H9 (cell line): ENCODE measurements around the gene ERP29. TPM values are rescaled to one million over a fixed set of nuclear protein-coding genes. Genes with fewer than 3 reads are reported as not detected.

Source experiments
- DNase-seq: peaks from one replicate; pipeline ENCODE4 v3.0.0-alpha.2; 2017
- H2AFZ ChIP-seq: one replicate; pipeline ENCODE4 v1.6.1; 2013; ENCODE audit warnings: mild to moderate bottlenecking, low read length, control low read depth, moderate library complexity
- H2AK5ac ChIP-seq: 2 replicates; pipeline ENCODE4 v1.6.1; 2013; ENCODE audit warnings: low read length, control low read depth, mixed read lengths; ENCODE audit not compliant: insufficient read length
- H2BK120ac ChIP-seq: one replicate; pipeline ENCODE4 v1.6.1; 2013; ENCODE audit warnings: low read depth, mild to moderate bottlenecking, low read length, control low read depth, inconsistent platforms; ENCODE audit not compliant: poor library complexity, severe bottlenecking
- H2BK12ac ChIP-seq: 2 replicates; pipeline ENCODE4 v1.6.1; 2013; ENCODE audit warnings: low read length, control low read depth, mixed read lengths, low read depth; ENCODE audit not compliant: insufficient read length
- H2BK15ac ChIP-seq: 2 replicates; pipeline ENCODE4 v1.6.1; 2013; ENCODE audit warnings: low read depth, low read length, control low read depth
- H2BK20ac ChIP-seq: one replicate; pipeline ENCODE4 v1.6.1; 2013; ENCODE audit warnings: low read depth, mild to moderate bottlenecking, low read length, control low read depth, inconsistent platforms; ENCODE audit not compliant: poor library complexity, severe bottlenecking
- H2BK5ac ChIP-seq: 2 replicates; pipeline ENCODE4 v1.6.1; 2013; ENCODE audit warnings: low read length, control low read depth, mixed read lengths; ENCODE audit not compliant: insufficient read length
- H3K14ac ChIP-seq: 2 replicates; pipeline ENCODE4 v1.6.1; 2013; ENCODE audit warnings: low read length, control low read depth; ENCODE audit not compliant: insufficient read depth
- H3K18ac ChIP-seq: 2 replicates; pipeline ENCODE4 v1.6.1; 2013; ENCODE audit warnings: low read depth, mild to moderate bottlenecking, mixed read lengths, low read length, control low read depth; ENCODE audit not compliant: insufficient read length
- H3K23ac ChIP-seq: 2 replicates; pipeline ENCODE4 v1.6.1; 2013; ENCODE audit warnings: low read length, control low read depth, mixed read lengths, low read depth; ENCODE audit not compliant: insufficient read length
- H3K23me2 ChIP-seq: 2 replicates; pipeline ENCODE4 v1.6.1; 2013; ENCODE audit warnings: low read depth, mild to moderate bottlenecking, mixed read lengths, low read length, control low read depth; ENCODE audit not compliant: insufficient read length, poor library complexity, severe bottlenecking
- H3K27ac ChIP-seq: 2 replicates; pipeline ENCODE4 v1.5.1; 2013; ENCODE audit warnings: low read length, control low read depth, mixed read lengths, low read depth; ENCODE audit not compliant: insufficient read length
- H3K27me3 ChIP-seq: 2 replicates; pipeline ENCODE4 v1.6.1; 2013; ENCODE audit warnings: low read length, control low read depth, inconsistent platforms; ENCODE audit not compliant: insufficient read depth
- H3K4ac ChIP-seq: 2 replicates; pipeline ENCODE4 v1.6.1; 2013; ENCODE audit warnings: low read depth, mild to moderate bottlenecking, control low read depth, inconsistent platforms, low read length, moderate library complexity
- H3K4me1 ChIP-seq: 2 replicates; pipeline ENCODE4 v1.6.1; 2013; ENCODE audit warnings: low read length, control low read depth, inconsistent platforms; ENCODE audit not compliant: insufficient read depth
- H3K4me2 ChIP-seq: 2 replicates; pipeline ENCODE4 v1.6.1; 2013; ENCODE audit warnings: low read length, control low read depth, mixed read lengths; ENCODE audit not compliant: insufficient read length, insufficient read depth
- H3K56ac ChIP-seq: 2 replicates; pipeline ENCODE4 v1.6.1; 2013; ENCODE audit warnings: low read depth, mild to moderate bottlenecking, mixed read lengths, low read length, control low read depth; ENCODE audit not compliant: insufficient read length
- H3K79me1 ChIP-seq: 2 replicates; pipeline ENCODE4 v1.6.1; 2013; ENCODE audit warnings: low read depth, mild to moderate bottlenecking, moderate library complexity, low read length, control low read depth, inconsistent platforms; ENCODE audit not compliant: insufficient read depth, poor library complexity, severe bottlenecking
- H3K79me2 ChIP-seq: 2 replicates; pipeline ENCODE4 v1.6.1; 2013; ENCODE audit warnings: low read length, control low read depth, inconsistent platforms; ENCODE audit not compliant: insufficient read depth
- H3K9ac ChIP-seq: 2 replicates; pipeline ENCODE4 v1.6.1; 2013; ENCODE audit warnings: low read length, control low read depth, mixed read lengths; ENCODE audit not compliant: insufficient read length; ENCODE audit errors: extremely low read depth
- H3K9me3 ChIP-seq: one replicate; pipeline ENCODE4 v1.6.1; 2013; ENCODE audit warnings: low read depth, low read length, inconsistent platforms; ENCODE audit not compliant: control insufficient read depth
- H3T11ph ChIP-seq: one replicate; pipeline ENCODE4 v1.6.1; 2013; ENCODE audit warnings: mild to moderate bottlenecking, low read length, control low read depth, inconsistent platforms
- H4K20me1 ChIP-seq: one replicate; pipeline ENCODE4 v1.6.1; 2013; ENCODE audit not compliant: control insufficient read depth, insufficient read length, insufficient read depth
- H4K5ac ChIP-seq: 2 replicates; pipeline ENCODE4 v1.6.1; 2013; ENCODE audit warnings: low read depth, mild to moderate bottlenecking, mixed read lengths, low read length, control low read depth; ENCODE audit not compliant: insufficient read length
- H4K8ac ChIP-seq: replicated peaks from 2 replicates; pipeline ENCODE4 v1.6.1; 2013; ENCODE audit warnings: low read length, control low read depth, mixed read lengths, low read depth; ENCODE audit not compliant: insufficient read length
- H4K91ac ChIP-seq: 2 replicates; pipeline ENCODE4 v1.6.1; 2013; ENCODE audit warnings: low read depth, mild to moderate bottlenecking, moderate library complexity, mixed read lengths, low read length, control low read depth; ENCODE audit not compliant: insufficient read length
- H3K27ac Mint-ChIP-seq, 3 experiments: 2 replicates in 2 of 3; 3 replicates in 1 of 3; pipeline ENCODE4 v1.8.0; 2020 to 2021; ENCODE audit warnings: mixed read lengths in 3 of 3, mild to moderate bottlenecking in 1 of 3, moderate library complexity in 1 of 3
- H3K27me3 Mint-ChIP-seq: 2 replicates; pipeline ENCODE4 v1.8.0; 2021; ENCODE audit warnings: low read depth, mild to moderate bottlenecking, moderate library complexity, mixed read lengths
- H3K36me3 Mint-ChIP-seq, 3 experiments: 2 replicates in 2 of 3; 3 replicates in 1 of 3; pipeline ENCODE4 v1.8.0; 2020 to 2021; ENCODE audit warnings: low read depth in 3 of 3, mixed read lengths in 3 of 3; ENCODE audit not compliant: insufficient read depth in 1 of 3
- H3K4me1 Mint-ChIP-seq, 2 experiments: 2 replicates each; pipeline ENCODE4 v1.8.0; 2020; ENCODE audit warnings: mixed read lengths in 2 of 2
- H3K4me3 Mint-ChIP-seq, 2 experiments: 2 replicates in 1 of 2; 3 replicates in 1 of 2; pipeline ENCODE4 v1.8.0; 2020 to 2021; ENCODE audit warnings: mild to moderate bottlenecking in 2 of 2, mixed read lengths in 2 of 2, moderate library complexity in 1 of 2
- H3K9me3 Mint-ChIP-seq, 2 experiments: 2 replicates in 1 of 2; 3 replicates in 1 of 2; pipeline ENCODE4 v1.8.0; 2020; ENCODE audit warnings: mild to moderate bottlenecking in 2 of 2, mixed read lengths in 2 of 2, moderate library complexity in 1 of 2
- WGBS: extraction: QIAGEN DNeasy Blood & Tissue Kit; methylation state at CpG from one replicate; pipeline ENCODE4 v1.1.7; 2013; ENCODE audit warnings: missing lambda C conversion rate, low lambda C conversion rate, mixed read lengths; ENCODE audit not compliant: insufficient read length; ENCODE audit errors: extremely low coverage; 5-methylcytosine and 5-hydroxymethylcytosine counted together
- total RNA-seq: library from RNA; stranded (reverse); gene quantifications from 2 replicates; pipeline ENCODE4 v1.2.1, GENCODE V29; 2021
- TF ChIP-seq, protein P1 (sequence below): fragments of 200-600 bp; sonication (generic); conservative IDR thresholded peaks from 3 replicates; pipeline ENCODE4 v1.8.0; 2021; ENCODE audit warnings: antibody characterized with exemption, mild to moderate bottlenecking

The ERP29 gene
- total RNA-seq, 1 experiment from 2014 or later = 160 TPM

GRCh38 chr12:111995782-111996480 is 17.3 kb upstream of the ERP29 start:
- Histone ChIP-seq H3K14ac (no peak overlapping the region), H4K8ac (no peak overlapping the region), H3K79me2 (no peaks in the 10 kb centered on the region), H2BK20ac (no peak overlapping the region), H2BK5ac (no peak overlapping the region), H4K5ac (no peak overlapping the region), H3K23me2 (no peaks in the 10 kb centered on the region), H2BK120ac (no peak overlapping the region), H3K79me1 (no peaks in the 10 kb centered on the region), H3K18ac (no peak overlapping the region), H3K27ac (no peak overlapping the region), H3K4ac (no peak overlapping the region), H2BK12ac (no peak overlapping the region), H3K23ac (no peak overlapping the region), H2AFZ (no peak overlapping the region), H3K56ac (no peak overlapping the region), H2AK5ac (no peak overlapping the region), H2BK15ac (no peak overlapping the region), H4K91ac (no peak overlapping the region), H3K4me1 (no peaks in the 10 kb centered on the region), H3K4me2 (no peak overlapping the region), H4K20me1 (no peaks in the 10 kb centered on the region), H3K27me3 (no peaks in the 10 kb centered on the region), H3K9ac (no peak overlapping the region), H3T11ph (no peak overlapping the region), H3K9me3 (no peaks in the 10 kb centered on the region)
- TF ChIP-seq, protein P1, sequence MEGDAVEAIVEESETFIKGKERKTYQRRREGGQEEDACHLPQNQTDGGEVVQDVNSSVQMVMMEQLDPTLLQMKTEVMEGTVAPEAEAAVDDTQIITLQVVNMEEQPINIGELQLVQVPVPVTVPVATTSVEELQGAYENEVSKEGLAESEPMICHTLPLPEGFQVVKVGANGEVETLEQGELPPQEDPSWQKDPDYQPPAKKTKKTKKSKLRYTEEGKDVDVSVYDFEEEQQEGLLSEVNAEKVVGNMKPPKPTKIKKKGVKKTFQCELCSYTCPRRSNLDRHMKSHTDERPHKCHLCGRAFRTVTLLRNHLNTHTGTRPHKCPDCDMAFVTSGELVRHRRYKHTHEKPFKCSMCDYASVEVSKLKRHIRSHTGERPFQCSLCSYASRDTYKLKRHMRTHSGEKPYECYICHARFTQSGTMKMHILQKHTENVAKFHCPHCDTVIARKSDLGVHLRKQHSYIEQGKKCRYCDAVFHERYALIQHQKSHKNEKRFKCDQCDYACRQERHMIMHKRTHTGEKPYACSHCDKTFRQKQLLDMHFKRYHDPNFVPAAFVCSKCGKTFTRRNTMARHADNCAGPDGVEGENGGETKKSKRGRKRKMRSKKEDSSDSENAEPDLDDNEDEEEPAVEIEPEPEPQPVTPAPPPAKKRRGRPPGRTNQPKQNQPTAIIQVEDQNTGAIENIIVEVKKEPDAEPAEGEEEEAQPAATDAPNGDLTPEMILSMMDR = no peak
- H3K36me3 Mint-ChIP-seq = peaks cover 0 to 2% (median 0%) of the 10 kb centered on the region in 3 experiments; a peak in 1 of 7 replicates
- H3K4me1 Mint-ChIP-seq = peaks cover 5 to 7% of the 10 kb centered on the region in 2 experiments; a peak in 2 of 4 replicates
- no peaks in the 10 kb centered on the region for H3K9me3 Mint-ChIP-seq
- DNase-seq = no peak
- no peak overlapping the region for H3K4me3 Mint-ChIP-seq
- no CpG with 5 or more reads among the region's 1 CpG for WGBS
- H3K27me3 Mint-ChIP-seq = no peaks in the 10 kb centered on the region
- no peak overlapping the region for H3K27ac Mint-ChIP-seq
